GM23338 (cell line): ENCODE measurements around the gene PRKCH.

Experiments
- CREB1 ChIP-seq: fragments of 250-450 bp; sonication (Bioruptor Pico); IDR thresholded peaks from 2 replicates; pipeline ENCODE4 v1.5.0; 2020; ENCODE audit warnings: low read depth, mild to moderate bottlenecking, moderate library complexity
- ETS1 ChIP-seq: IDR thresholded peaks from 2 replicates; pipeline ENCODE4 v1.6.1; 2016; ENCODE audit warnings: antibody characterized with exemption
- EZH2 ChIP-seq: fragments of 200-600 bp; sonication (generic); IDR thresholded peaks from one replicate; pipeline ENCODE4 v1.8.0; 2017; ENCODE audit warnings: antibody characterized with exemption, mild to moderate bottlenecking, low read depth; ENCODE audit not compliant: unreplicated experiment
- EZH2phosphoT487 ChIP-seq: fragments of 200-600 bp; sonication (generic); IDR thresholded peaks from one replicate; pipeline ENCODE4 v1.8.1; 2018; ENCODE audit warnings: antibody characterized with exemption; ENCODE audit not compliant: unreplicated experiment
- JUNB ChIP-seq: IDR thresholded peaks from one replicate; pipeline ENCODE4 v1.6.1; 2016; ENCODE audit warnings: antibody characterized with exemption; ENCODE audit not compliant: unreplicated experiment
- POLR2AphosphoS5 ChIP-seq: IDR thresholded peaks from 2 replicates; pipeline ENCODE4 v1.6.1; 2016; ENCODE audit warnings: antibody characterized with exemption, low read depth
- REST ChIP-seq: IDR thresholded peaks from one replicate; pipeline ENCODE4 v1.6.1; 2018; ENCODE audit warnings: antibody characterized with exemption; ENCODE audit not compliant: unreplicated experiment
- ZNF114 ChIP-seq: fragments of 250-450 bp; sonication (Bioruptor Pico); IDR thresholded peaks from 2 replicates; pipeline ENCODE4 v1.5.0; 2020; ENCODE audit warnings: mild to moderate bottlenecking, moderate library complexity
- ZNF331 ChIP-seq: fragments of 250-450 bp; sonication (Bioruptor Pico); IDR thresholded peaks from 2 replicates; pipeline ENCODE4 v1.5.0; 2020; ENCODE audit warnings: low read depth, mild to moderate bottlenecking, moderate library complexity
- ZNF462 ChIP-seq: fragments of 250-450 bp; sonication (Bioruptor Pico); IDR thresholded peaks from 2 replicates; pipeline ENCODE4 v1.5.0; 2020; ENCODE audit warnings: mild to moderate bottlenecking, moderate library complexity
- TF ChIP-seq, protein P1 (sequence below), 2 experiments: fragments of 200-600 bp in 1 of 2; sonication (generic) in 1 of 2; conservative IDR thresholded peaks; 2 replicates each; pipeline versions ENCODE4 v1.5.1 to v1.6.1; 2016 to 2017; ENCODE audit warnings: antibody characterized with exemption in 2 of 2, low read depth in 2 of 2, mild to moderate bottlenecking in 2 of 2, moderate library complexity in 1 of 2

DNA sequence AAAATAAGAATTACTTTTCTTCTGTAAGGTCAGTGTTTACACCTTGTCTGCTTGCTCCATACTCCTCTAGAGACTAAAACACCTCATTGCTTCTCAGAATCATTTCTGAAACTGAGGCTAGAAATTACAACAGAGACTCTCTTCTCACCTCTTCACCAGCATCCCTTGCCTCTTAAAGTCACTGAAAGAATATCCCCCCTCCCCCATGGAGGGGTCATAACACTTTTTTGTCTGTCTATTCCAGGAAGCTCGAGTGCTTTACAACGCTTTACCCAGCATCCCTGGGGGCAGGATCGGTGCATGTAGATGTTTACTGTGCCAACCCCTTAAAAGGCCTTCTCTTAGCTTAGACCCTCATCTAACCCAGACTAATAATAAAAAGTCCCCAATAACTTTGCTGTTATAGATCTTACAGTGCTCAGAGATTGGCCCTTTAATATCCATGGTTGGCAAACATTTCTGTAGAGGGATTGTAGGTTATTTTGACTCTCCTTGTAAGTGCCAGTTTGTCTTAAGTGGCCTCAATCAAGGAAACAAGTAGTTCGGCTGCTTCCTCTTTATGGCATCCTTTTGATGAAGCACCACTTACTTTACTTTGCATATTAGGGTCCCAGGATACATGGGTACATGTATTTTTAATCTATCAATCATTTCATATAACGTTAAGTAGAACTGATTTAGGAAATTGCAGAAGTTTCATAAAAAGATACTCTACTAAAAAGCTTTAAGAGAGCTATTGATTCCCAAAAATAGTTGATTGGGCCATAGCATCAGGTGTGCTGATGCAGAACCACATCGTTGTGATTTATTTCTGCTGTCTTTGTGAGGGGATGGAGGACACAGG lies 29.3 kb downstream of the PRKCH start:
- TF ChIP-seq EZH2, result no peak
- TF ChIP-seq, protein P1, sequence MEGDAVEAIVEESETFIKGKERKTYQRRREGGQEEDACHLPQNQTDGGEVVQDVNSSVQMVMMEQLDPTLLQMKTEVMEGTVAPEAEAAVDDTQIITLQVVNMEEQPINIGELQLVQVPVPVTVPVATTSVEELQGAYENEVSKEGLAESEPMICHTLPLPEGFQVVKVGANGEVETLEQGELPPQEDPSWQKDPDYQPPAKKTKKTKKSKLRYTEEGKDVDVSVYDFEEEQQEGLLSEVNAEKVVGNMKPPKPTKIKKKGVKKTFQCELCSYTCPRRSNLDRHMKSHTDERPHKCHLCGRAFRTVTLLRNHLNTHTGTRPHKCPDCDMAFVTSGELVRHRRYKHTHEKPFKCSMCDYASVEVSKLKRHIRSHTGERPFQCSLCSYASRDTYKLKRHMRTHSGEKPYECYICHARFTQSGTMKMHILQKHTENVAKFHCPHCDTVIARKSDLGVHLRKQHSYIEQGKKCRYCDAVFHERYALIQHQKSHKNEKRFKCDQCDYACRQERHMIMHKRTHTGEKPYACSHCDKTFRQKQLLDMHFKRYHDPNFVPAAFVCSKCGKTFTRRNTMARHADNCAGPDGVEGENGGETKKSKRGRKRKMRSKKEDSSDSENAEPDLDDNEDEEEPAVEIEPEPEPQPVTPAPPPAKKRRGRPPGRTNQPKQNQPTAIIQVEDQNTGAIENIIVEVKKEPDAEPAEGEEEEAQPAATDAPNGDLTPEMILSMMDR (conservative IDR thresholded peaks at IDR 0.05; ENCODE audit: low read depth in 2 of 2), result no peak
- no peak for TF ChIP-seq POLR2AphosphoS5
- no peak for TF ChIP-seq EZH2phosphoT487
- TF ChIP-seq CREB1 (CRISPR knock-in tag), result no peak
- no peak for TF ChIP-seq REST
- TF ChIP-seq ZNF114 (CRISPR knock-in tag), result no peak
- TF ChIP-seq JUNB, result no peak
- no peak for TF ChIP-seq ZNF331 (CRISPR knock-in tag)
- no peak for TF ChIP-seq ZNF462 (CRISPR knock-in tag)
- TF ChIP-seq ETS1, result no peak
